Lower leg skin (tissue), 4 donors: ENCODE results near the gene TBX2. TPM values are rescaled to one million over a fixed set of nuclear protein-coding genes. Genes with fewer than 3 reads are reported as not detected.
A peak's percentile ranks its signal among the peaks of the same experiment; 100 is the strongest.

Experiments used
- DNase-seq, 2 donors: peaks; one replicate each; pipeline ENCODE4 v3.0.0-alpha.2; 2019; ENCODE audit warnings: low spot score in 2 of 2
- H3K4me3 ChIP-seq: fragments of 200-600 bp; sonication (generic); 2 replicates; pipeline ENCODE4 v1.5.1; 2017; ENCODE audit warnings: mild to moderate bottlenecking, low read depth; ENCODE audit not compliant: poor library complexity, severe bottlenecking
- POLR2A ChIP-seq, 2 donors: fragments of 450-650 bp; IDR thresholded peaks; one replicate each; pipeline ENCODE4 v1.6.1; 2016 to 2017; ENCODE audit warnings: antibody characterized with exemption in 2 of 2, mild to moderate bottlenecking in 1 of 2, moderate library complexity in 1 of 2
- WGBS, 2 donors: methylation state at CpG; one replicate each; pipeline ENCODE4 v1.1.5; 2018; 5-methylcytosine and 5-hydroxymethylcytosine counted together
- intact Hi-C: fragments of 100-400 bp; cut with DNase I; formaldehyde crosslinking; loops from one replicate; pipeline ENCODE4 v1.15.0; 2023; ENCODE audit warnings: low total_unique reads
- total RNA-seq, 4 donors: library from RNA; depleted of rRNA; stranded (reverse); fragments of >200 nt; gene quantifications; one replicate each; pipeline ENCODE4 v1.1.0, GENCODE V29; 2016
- TF ChIP-seq, protein P1 (sequence below), 3 donors: fragments of 450-650 bp; IDR thresholded peaks; one replicate each; pipeline ENCODE4 v1.5.1; 2016; ENCODE audit warnings: antibody characterized with exemption in 3 of 3, mild to moderate bottlenecking in 3 of 3, moderate library complexity in 2 of 3

TBX2 gene
- total RNA-seq, 4 donors from 2014 or later = 0.25 to 9.1 (median 5.7) TPM

DNA sequence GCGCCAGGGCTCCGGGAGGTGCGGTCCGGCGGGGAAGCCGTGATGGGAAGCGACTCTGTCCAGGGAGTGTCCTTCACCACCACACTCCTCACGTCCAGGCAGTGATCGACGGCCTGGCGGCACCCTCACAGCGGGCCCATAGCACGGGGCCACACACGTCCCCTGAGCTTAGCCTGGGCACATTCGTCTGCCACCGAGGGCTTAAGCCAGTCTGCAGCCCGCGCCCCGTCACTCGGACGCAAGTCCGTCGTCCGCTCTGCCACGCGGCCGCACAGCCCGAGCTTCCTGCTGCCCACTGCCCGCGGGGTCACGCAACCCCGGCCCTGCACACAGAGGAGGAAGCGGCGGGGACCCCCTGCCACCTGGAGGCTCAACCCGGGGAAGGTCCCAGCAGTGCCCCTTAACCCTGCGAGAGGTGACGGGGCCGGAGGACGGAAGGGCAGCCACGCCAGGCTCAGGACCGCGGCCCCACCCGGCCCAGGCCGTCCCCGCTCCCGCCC, 3.0 kb upstream of the TBX2 start:
- no peak for DNase-seq
- 8 to 14% methylated on average over 10 to 19 of the region's 46 CpGs for WGBS, 2 donors
- no peak for TF ChIP-seq POLR2A (IDR thresholded peaks at IDR 0.05)
- TF ChIP-seq, protein P1, sequence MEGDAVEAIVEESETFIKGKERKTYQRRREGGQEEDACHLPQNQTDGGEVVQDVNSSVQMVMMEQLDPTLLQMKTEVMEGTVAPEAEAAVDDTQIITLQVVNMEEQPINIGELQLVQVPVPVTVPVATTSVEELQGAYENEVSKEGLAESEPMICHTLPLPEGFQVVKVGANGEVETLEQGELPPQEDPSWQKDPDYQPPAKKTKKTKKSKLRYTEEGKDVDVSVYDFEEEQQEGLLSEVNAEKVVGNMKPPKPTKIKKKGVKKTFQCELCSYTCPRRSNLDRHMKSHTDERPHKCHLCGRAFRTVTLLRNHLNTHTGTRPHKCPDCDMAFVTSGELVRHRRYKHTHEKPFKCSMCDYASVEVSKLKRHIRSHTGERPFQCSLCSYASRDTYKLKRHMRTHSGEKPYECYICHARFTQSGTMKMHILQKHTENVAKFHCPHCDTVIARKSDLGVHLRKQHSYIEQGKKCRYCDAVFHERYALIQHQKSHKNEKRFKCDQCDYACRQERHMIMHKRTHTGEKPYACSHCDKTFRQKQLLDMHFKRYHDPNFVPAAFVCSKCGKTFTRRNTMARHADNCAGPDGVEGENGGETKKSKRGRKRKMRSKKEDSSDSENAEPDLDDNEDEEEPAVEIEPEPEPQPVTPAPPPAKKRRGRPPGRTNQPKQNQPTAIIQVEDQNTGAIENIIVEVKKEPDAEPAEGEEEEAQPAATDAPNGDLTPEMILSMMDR (IDR thresholded peaks at IDR 0.05) = no peak
- intact Hi-C loops = loop anchor here (10.0 kb wide), 1 partner anchor 682 kb away; no protein-coding TSS in a partner anchor
- H3K4me3 ChIP-seq = no peak overlapping the region

DNA sequence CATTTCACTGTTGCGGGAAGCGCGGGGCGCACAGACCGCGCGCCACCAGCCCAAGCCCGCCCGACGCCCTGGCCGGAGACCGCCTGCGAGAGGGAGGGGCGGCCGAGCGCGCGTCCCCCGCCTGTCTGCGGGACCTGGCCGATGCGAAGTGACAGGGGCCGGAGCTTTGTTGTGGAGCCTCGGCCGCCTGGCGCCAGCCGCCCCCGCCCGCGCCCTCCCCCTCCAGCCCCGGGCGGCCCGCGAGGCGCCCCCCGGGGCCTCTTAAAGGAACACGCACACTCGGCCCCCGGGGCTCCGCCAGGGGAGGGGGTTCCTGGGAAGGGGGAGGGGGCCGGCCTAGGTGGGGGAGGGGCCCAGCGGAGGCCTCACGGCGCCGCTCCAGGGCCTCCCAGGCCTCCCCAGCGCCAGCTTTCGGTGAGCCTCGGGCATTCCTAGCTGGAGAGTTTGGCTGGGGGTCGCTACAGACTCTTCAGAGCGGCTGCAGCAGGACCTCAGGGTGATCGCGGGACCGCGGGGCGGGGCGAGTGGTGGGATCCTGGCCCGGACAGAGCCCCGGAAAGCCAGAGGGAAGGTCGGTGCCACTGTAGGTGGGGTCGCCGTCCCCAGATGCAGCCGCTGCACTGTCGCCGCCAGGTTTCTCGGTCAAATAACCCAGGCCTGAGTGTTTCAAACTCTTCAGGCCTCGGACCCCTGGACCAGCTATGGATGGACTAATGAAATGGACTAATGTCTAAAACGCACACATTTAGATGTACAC, 2.4 kb upstream of the TBX2 start:
- no peak overlapping the region for H3K4me3 ChIP-seq
- 1 to 5% methylated on average over 17 to 25 of the region's 67 CpGs for WGBS, 2 donors
- TF ChIP-seq, protein P1 (IDR thresholded peaks at IDR 0.05) = no peak
- TF ChIP-seq POLR2A (IDR thresholded peaks at IDR 0.05) = no peak
- no peak for DNase-seq
- intact Hi-C loops = loop anchor here (10.0 kb wide), 1 partner anchor 682 kb away; no protein-coding TSS in a partner anchor

DNA sequence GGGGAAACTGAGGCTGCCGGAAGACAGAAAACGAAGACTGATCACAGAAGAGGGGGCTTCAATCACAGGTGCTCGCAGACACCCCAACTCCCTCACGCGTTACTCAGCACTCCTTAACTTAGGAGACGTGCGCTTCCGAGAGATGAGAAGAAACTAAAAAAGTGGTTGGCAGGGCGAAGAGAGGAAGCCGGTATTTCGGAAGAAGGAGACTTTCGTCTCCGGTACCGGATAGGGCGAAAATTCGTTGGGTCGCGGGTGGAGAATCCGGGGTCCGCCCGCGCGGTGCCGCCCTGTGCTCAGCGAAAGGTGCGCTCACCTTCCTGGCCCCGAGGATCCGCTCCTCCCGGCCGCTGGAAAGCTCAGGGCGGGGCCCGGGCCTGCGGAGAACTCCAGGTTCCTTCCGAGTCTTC, 917 bp upstream of the TBX2 start:
- H3K4me3 ChIP-seq = peak overlapping the region; percentile 21
- TF ChIP-seq POLR2A (IDR thresholded peaks at IDR 0.05) = no peak
- TF ChIP-seq, protein P1 (IDR thresholded peaks at IDR 0.05) = no peak
- 2 to 3% methylated on average over 34 of the region's 34 CpGs for WGBS, 2 donors
- intact Hi-C loops = loop anchor here (10.0 kb wide), 1 partner anchor 684 kb away; no protein-coding TSS in a partner anchor
- no peak for DNase-seq

DNA sequence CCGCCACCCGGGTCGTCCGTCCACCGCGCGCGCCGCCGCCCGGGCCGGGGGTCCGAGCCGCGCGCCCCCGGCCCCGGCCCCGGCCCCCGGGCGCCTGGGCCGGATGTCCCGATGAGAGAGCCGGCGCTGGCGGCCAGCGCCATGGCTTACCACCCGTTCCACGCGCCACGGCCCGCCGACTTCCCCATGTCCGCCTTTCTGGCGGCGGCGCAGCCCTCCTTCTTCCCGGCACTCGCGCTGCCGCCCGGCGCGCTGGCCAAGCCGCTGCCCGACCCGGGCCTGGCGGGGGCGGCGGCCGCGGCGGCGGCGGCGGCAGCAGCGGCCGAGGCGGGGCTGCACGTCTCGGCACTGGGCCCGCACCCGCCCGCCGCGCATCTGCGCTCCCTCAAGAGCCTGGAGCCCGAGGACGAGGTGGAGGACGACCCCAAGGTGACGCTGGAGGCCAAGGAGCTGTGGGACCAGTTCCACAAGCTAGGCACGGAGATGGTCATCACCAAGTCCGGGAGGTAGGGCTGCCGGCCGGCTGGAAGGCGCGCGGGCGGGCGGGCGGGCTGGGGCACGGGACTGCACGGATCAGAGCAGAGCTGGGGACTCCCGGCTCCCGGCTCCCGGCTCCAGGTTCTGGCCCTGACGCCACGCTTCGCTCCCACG, 548 bp downstream of the TBX2 start:
- TF ChIP-seq, protein P1 (IDR thresholded peaks at IDR 0.05) = no peak
- no peak for TF ChIP-seq POLR2A (IDR thresholded peaks at IDR 0.05)
- intact Hi-C loops = no loop called here
- no peak for DNase-seq
- H3K4me3 ChIP-seq = no peak overlapping the region
- WGBS, 2 donors = 1% methylated on average over 18 to 65 of the region's 90 CpGs

DNA sequence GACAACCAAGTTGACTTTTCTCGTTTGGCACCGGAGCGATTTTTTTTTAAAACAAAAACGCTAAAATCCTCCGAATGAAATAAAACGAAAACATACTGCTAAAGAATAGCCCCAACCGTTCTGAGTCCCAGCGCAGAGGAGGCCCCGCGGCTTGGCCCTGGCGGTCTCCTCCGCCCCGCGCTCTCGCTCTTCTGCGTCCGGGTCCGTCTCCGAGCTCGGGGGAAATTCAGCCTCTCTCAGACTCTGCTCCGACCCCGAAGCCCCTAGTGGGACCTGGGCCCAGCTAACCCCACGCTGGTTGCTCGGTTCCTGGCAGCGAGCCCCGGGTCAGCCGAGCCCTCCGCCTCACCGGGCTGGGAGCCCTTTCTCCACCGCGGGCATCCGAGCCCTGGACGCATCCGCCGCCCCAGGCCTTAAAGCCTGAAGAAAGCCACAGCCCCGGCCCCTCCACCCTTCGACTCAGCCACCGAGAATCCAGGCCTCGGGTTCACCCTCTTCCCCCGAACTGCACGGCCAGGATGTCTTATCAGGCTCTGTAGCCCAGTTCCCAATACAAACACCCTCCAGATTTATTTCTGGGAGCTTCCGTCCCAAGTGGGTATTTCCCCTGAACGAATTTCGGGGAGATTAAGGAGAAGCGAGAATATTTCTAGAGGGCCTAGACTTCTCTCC, 1.2 kb downstream of the TBX2 start:
- no peak for TF ChIP-seq POLR2A (IDR thresholded peaks at IDR 0.05)
- TF ChIP-seq, protein P1 (IDR thresholded peaks at IDR 0.05) = no peak
- H3K4me3 ChIP-seq = peak overlapping the region; percentile 4
- 7 to 9% methylated on average over 36 to 45 of the region's 45 CpGs for WGBS, 2 donors
- no peak for DNase-seq
- intact Hi-C loops = no loop called here
